ENCODE measurements around the gene ZNF319. TPM values are rescaled to one million over a fixed set of nuclear protein-coding genes. Genes with fewer than 3 reads are reported as not detected.

Gene ZNF319
- total and polyA plus RNA-seq, 2 experiments from 2014 or later, result 1.7 to 10.0 TPM

- Mint-ChIP-seq H3K27ac (no peak overlapping the region), H3K9me3 (no peaks in the 10 kb centered on the region; the same call in 2 of the 3 replicates), H3K4me1 (no peaks in the 10 kb centered on the region), H3K36me3 (ENCODE audit: low read depth) (peaks cover 40% of the 10 kb centered on the region), H3K27me3 (ENCODE audit: insufficient read depth, low read depth, poor library complexity) (peaks cover 5% of the 10 kb centered on the region), H3K4me3 (no peak overlapping the region)
- Histone ChIP-seq H3K4me3 (no peak overlapping the region), H3K36me3 (ENCODE audit: insufficient read depth) (no peaks in the 10 kb centered on the region; the same call in 1 of the 2 replicates), H3K4me2 (no peak overlapping the region), H3K79me2 (replicated peaks; ENCODE audit: insufficient read depth) (no peaks in the 10 kb centered on the region), H3K27ac (ENCODE audit: low read depth) (no peak overlapping the region), H3F3A (replicated peaks; ENCODE audit: low read depth) (no peaks in the 10 kb centered on the region), H4K20me1 (replicated peaks; ENCODE audit: insufficient read depth) (no peaks in the 10 kb centered on the region; the same call in 1 of the 2 replicates), H3K27me3 (ENCODE audit: insufficient read depth) (no peaks in the 10 kb centered on the region), H3K4me1 (ENCODE audit: insufficient read depth) (peaks cover 4% of the 10 kb centered on the region; the same call in 1 of the 2 replicates), H2AFZ (no peak overlapping the region), H3K9me2 (ENCODE audit: insufficient read depth) (no peaks in the 10 kb centered on the region)
- ATAC-seq, result no peak
- DNase-seq (ENCODE audit: low spot score), result no peak
- TF ChIP-seq, protein P1, sequence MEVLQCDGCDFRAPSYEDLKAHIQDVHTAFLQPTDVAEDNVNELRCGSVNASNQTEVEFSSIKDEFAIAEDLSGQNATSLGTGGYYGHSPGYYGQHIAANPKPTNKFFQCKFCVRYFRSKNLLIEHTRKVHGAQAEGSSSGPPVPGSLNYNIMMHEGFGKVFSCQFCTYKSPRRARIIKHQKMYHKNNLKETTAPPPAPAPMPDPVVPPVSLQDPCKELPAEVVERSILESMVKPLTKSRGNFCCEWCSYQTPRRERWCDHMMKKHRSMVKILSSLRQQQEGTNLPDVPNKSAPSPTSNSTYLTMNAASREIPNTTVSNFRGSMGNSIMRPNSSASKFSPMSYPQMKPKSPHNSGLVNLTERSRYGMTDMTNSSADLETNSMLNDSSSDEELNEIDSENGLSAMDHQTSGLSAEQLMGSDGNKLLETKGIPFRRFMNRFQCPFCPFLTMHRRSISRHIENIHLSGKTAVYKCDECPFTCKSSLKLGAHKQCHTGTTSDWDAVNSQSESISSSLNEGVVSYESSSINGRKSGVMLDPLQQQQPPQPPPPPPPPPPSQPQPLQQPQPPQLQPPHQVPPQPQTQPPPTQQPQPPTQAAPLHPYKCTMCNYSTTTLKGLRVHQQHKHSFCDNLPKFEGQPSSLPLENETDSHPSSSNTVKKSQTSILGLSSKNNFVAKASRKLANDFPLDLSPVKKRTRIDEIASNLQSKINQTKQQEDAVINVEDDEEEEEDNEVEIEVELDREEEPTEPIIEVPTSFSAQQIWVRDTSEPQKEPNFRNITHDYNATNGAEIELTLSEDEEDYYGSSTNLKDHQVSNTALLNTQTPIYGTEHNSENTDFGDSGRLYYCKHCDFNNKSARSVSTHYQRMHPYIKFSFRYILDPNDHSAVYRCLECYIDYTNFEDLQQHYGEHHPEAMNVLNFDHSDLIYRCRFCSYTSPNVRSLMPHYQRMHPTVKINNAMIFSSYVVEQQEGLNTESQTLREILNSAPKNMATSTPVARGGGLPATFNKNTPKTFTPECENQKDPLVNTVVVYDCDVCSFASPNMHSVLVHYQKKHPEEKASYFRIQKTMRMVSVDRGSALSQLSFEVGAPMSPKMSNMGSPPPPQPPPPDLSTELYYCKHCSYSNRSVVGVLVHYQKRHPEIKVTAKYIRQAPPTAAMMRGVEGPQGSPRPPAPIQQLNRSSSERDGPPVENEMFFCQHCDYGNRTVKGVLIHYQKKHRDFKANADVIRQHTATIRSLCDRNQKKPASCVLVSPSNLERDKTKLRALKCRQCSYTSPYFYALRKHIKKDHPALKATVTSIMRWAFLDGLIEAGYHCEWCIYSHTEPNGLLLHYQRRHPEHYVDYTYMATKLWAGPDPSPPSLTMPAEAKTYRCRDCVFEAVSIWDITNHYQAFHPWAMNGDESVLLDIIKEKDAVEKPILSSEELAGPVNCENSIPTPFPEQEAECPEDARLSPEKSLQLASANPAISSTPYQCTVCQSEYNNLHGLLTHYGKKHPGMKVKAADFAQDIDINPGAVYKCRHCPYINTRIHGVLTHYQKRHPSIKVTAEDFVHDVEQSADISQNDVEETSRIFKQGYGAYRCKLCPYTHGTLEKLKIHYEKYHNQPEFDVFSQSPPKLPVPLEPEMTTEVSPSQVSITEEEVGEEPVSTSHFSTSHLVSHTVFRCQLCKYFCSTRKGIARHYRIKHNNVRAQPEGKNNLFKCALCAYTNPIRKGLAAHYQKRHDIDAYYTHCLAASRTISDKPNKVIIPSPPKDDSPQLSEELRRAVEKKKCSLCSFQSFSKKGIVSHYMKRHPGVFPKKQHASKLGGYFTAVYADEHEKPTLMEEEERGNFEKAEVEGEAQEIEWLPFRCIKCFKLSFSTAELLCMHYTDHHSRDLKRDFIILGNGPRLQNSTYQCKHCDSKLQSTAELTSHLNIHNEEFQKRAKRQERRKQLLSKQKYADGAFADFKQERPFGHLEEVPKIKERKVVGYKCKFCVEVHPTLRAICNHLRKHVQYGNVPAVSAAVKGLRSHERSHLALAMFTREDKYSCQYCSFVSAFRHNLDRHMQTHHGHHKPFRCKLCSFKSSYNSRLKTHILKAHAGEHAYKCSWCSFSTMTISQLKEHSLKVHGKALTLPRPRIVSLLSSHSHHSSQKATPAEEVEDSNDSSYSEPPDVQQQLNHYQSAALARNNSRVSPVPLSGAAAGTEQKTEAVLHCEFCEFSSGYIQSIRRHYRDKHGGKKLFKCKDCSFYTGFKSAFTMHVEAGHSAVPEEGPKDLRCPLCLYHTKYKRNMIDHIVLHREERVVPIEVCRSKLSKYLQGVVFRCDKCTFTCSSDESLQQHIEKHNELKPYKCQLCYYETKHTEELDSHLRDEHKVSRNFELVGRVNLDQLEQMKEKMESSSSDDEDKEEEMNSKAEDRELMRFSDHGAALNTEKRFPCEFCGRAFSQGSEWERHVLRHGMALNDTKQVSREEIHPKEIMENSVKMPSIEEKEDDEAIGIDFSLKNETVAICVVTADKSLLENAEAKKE (CRISPR knock-in tag; IDR thresholded peaks at IDR 0.05), result no peak
- TF ChIP-seq STAT1 (IDR thresholded peaks at IDR 0.05; ENCODE audit: unreplicated experiment), result no peak
- TF ChIP-seq EZH2phosphoT487 (IDR thresholded peaks at IDR 0.05; ENCODE audit: unreplicated experiment), result no peak
- TF ChIP-seq EZH2 (IDR thresholded peaks at IDR 0.05; ENCODE audit: low read depth, unreplicated experiment), result no peak
- TF ChIP-seq REST (IDR thresholded peaks at IDR 0.05; ENCODE audit: unreplicated experiment), result no peak
- no peak for TF ChIP-seq ETS1 (IDR thresholded peaks at IDR 0.05)
- TF ChIP-seq JUNB (IDR thresholded peaks at IDR 0.05; ENCODE audit: unreplicated experiment), result no peak
- TF ChIP-seq, protein P2, sequence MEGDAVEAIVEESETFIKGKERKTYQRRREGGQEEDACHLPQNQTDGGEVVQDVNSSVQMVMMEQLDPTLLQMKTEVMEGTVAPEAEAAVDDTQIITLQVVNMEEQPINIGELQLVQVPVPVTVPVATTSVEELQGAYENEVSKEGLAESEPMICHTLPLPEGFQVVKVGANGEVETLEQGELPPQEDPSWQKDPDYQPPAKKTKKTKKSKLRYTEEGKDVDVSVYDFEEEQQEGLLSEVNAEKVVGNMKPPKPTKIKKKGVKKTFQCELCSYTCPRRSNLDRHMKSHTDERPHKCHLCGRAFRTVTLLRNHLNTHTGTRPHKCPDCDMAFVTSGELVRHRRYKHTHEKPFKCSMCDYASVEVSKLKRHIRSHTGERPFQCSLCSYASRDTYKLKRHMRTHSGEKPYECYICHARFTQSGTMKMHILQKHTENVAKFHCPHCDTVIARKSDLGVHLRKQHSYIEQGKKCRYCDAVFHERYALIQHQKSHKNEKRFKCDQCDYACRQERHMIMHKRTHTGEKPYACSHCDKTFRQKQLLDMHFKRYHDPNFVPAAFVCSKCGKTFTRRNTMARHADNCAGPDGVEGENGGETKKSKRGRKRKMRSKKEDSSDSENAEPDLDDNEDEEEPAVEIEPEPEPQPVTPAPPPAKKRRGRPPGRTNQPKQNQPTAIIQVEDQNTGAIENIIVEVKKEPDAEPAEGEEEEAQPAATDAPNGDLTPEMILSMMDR (conservative IDR thresholded peaks at IDR 0.05; ENCODE audit: low read depth in 2 of 2), result no peak
- no peak for TF ChIP-seq CREB1 (CRISPR knock-in tag; IDR thresholded peaks at IDR 0.05; ENCODE audit: low read depth)
- TF ChIP-seq NANOG (IDR thresholded peaks at IDR 0.05; ENCODE audit: borderline replicate concordance), result no peak
- TF ChIP-seq ZNF331 (CRISPR knock-in tag; IDR thresholded peaks at IDR 0.05; ENCODE audit: low read depth), result no peak
- no peak for TF ChIP-seq ZNF114 (CRISPR knock-in tag; IDR thresholded peaks at IDR 0.05)
- no peak for TF ChIP-seq POLR2AphosphoS5 (IDR thresholded peaks at IDR 0.05; ENCODE audit: low read depth)
These were observed 41.8 kb upstream of the ZNF319 start for GRCh38 chr16:58042001-58042885.
